ENCODE measurements around the gene PHACTR2. TPM values are rescaled to one million over a fixed set of nuclear protein-coding genes. Genes with fewer than 3 reads are reported as not detected.

The PHACTR2 gene
- total RNA-seq, 4 donors from 2014 or later, result 25.4 to 31.8 (median 26.1) TPM

DNA sequence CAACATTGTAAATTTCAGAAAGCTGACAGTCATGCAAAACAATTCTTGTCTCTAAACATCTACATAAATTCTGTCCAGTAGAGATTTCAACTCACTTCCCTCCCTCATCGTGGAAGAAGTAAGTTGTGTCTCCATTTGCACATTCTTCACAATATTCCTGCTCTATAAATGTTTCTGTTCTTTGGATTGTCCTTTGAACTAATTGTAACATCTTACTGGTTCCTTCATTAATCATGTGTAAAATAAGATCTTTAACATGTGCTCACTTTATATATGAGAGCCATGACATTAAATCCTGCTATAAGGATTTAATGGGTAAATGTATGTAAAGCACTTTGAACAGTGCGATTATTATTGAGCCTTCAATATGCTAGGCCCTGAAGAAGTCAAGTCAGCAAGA, 158.4 kb downstream of the PHACTR2 start:
- TF ChIP-seq, protein P1, sequence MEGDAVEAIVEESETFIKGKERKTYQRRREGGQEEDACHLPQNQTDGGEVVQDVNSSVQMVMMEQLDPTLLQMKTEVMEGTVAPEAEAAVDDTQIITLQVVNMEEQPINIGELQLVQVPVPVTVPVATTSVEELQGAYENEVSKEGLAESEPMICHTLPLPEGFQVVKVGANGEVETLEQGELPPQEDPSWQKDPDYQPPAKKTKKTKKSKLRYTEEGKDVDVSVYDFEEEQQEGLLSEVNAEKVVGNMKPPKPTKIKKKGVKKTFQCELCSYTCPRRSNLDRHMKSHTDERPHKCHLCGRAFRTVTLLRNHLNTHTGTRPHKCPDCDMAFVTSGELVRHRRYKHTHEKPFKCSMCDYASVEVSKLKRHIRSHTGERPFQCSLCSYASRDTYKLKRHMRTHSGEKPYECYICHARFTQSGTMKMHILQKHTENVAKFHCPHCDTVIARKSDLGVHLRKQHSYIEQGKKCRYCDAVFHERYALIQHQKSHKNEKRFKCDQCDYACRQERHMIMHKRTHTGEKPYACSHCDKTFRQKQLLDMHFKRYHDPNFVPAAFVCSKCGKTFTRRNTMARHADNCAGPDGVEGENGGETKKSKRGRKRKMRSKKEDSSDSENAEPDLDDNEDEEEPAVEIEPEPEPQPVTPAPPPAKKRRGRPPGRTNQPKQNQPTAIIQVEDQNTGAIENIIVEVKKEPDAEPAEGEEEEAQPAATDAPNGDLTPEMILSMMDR (IDR thresholded peaks at IDR 0.05 in 4 of 5, conservative IDR thresholded peaks at IDR 0.05 in 1 of 5), result no peak
- TF ChIP-seq POLR2A (IDR thresholded peaks at IDR 0.05), result no peak
- no peak for ATAC-seq
- intact Hi-C loops (cut with DNase I; ENCODE audit: low total_unique reads), result no loop called here

DNA sequence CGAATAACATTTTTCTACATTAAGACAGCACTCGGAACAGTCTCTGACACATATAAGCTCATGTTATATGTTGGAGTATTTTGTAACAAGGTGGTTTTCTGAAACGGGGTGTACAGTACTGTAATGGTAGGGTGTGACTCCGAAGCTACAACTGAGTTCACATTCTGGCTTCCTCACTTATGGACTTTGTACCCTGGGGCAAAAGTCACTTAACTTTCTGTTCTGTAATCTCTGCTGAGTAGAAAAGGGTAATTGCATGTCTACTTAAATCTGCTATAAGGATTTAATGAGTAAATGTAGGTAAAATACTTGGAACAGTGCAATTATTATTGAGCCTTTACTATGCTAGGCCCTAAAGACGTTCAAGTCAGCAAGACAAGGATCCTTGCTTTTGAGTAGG, 160.6 kb downstream of the PHACTR2 start:
- intact Hi-C loops (cut with DNase I; ENCODE audit: low total_unique reads), result no loop called here
- H3K4me1 ChIP-seq, result peaks cover 0 to 4% of the 10 kb centered on the region in 2 donors
- in situ Hi-C loops (cut with MboI; ENCODE audit: low sequenced_read_pairs in 4 of 4), result no loop called here
- ATAC-seq, result no peak
- H3K4me3 ChIP-seq, result no peak overlapping the region
- H3K27me3 ChIP-seq, result no peaks in the 10 kb centered on the region
- H3K27ac ChIP-seq, result no peak overlapping the region
- H3K36me3 ChIP-seq, result no peaks in the 10 kb centered on the region
- no peak for DNase-seq
- H3K9me3 ChIP-seq, result no peaks in the 10 kb centered on the region
- TF ChIP-seq, protein P1 (IDR thresholded peaks at IDR 0.05 in 4 of 5, conservative IDR thresholded peaks at IDR 0.05 in 1 of 5), result no peak
- TF ChIP-seq POLR2A (IDR thresholded peaks at IDR 0.05), result no peak

More for the DNA sequence above, 158.4 kb downstream of the PHACTR2 start:
- H3K4me1 ChIP-seq, result no peaks in the 10 kb centered on the region
- in situ Hi-C loops (cut with MboI; ENCODE audit: low sequenced_read_pairs in 4 of 4), result no loop called here
- no peak overlapping the region for H3K4me3 ChIP-seq
- no peaks in the 10 kb centered on the region for H3K36me3 ChIP-seq
- no peaks in the 10 kb centered on the region for H3K27me3 ChIP-seq
- no peak overlapping the region for H3K27ac ChIP-seq
- DNase-seq, result no peak
- H3K9me3 ChIP-seq, result no peaks in the 10 kb centered on the region

DNA sequence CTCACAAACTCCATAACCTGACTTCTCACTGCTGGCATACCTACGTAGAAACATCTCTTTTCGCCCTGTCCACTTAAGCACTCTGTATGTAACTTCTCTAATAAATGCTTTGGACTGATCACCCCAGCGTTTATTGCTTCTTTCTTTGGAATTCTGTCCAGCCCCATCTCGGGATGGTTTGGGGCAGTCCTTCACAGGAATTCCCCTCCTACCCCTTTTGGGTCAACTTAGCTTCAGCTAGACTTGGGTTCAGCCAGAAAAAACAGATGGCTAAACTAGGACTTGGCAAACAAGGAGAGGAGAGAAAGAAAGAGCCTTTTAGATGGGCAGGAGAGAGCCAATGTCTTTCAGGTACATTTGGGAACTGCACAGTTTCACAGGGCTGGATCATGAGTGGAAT, 161.4 kb downstream of the PHACTR2 start:
- no peak overlapping the region for H3K27ac ChIP-seq
- DNase-seq (no peak), ATAC-seq (no peak)
- no peak for TF ChIP-seq POLR2A (IDR thresholded peaks at IDR 0.05)
- TF ChIP-seq, protein P1 (IDR thresholded peaks at IDR 0.05 in 4 of 5, conservative IDR thresholded peaks at IDR 0.05 in 1 of 5), result no peak
- no peaks in the 10 kb centered on the region for H3K36me3 ChIP-seq
- H3K4me3 ChIP-seq, result no peak overlapping the region
- no peaks in the 10 kb centered on the region for H3K27me3 ChIP-seq
- peaks cover 6 to 9% of the 10 kb centered on the region in 2 donors for H3K4me1 ChIP-seq
- no peaks in the 10 kb centered on the region for H3K9me3 ChIP-seq
- in situ Hi-C loops (cut with MboI; ENCODE audit: low sequenced_read_pairs in 4 of 4), result no loop called here
- intact Hi-C loops (cut with DNase I; ENCODE audit: low total_unique reads), result no loop called here

DNA sequence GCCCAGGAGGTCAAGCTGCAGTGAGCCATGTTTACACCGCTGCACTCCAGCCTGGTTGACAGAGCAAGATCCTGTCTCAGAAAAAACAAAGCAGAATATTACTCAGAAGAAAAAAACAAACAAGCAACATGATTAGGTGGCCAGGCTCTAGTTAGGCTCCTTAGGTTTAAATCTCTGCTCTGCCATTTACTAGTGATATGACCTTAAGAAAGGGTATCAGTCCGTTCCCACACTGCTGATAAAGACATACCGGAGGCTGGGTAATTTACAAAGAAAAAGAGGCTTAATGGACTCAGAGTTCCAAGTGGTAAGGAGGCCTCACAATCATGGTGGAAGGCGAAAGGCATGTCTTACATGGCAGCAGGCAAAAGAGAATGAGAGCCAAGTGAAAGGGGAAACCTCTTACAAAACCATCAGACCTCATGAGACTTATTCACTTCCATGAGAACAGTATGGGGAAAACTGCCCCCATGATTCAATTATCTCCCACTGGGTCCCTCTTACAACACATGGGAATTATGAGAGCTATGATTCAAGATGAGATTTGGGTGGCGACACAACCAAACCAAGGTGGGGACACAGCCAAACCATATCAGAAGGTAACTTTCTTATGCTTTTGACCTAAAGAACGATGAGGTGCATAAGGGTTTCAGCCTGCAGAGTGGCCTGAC, 163.0 kb downstream of the PHACTR2 start:
- Histone ChIP-seq H3K9me3 (no peaks in the 10 kb centered on the region), H3K36me3 (peaks cover 0 to 14% of the 10 kb centered on the region in 2 donors), H3K4me3 (no peak overlapping the region), H3K4me1 (peaks cover 9 to 14% of the 10 kb centered on the region in 2 donors), H3K27ac (no peak overlapping the region), H3K27me3 (no peaks in the 10 kb centered on the region)
- no peak for DNase-seq
- no peak for ATAC-seq
- intact Hi-C loops (cut with DNase I; ENCODE audit: low total_unique reads), result no loop called here
- no peak for TF ChIP-seq POLR2A (IDR thresholded peaks at IDR 0.05)
- TF ChIP-seq, protein P1 (IDR thresholded peaks at IDR 0.05 in 4 of 5, conservative IDR thresholded peaks at IDR 0.05 in 1 of 5), result no peak
- in situ Hi-C loops (cut with MboI; ENCODE audit: low sequenced_read_pairs in 4 of 4), result no loop called here
